Spleen (tissue), 7 donors: ENCODE data around the gene PACSIN1.

Experiments
- CTCF ChIP-seq, 11 experiments: fragments of 200-600 bp in 7 of 11; fragments of 450-650 bp in 4 of 11; sonication (generic) in 4 of 11; IDR thresholded peaks in 8 of 11; conservative IDR thresholded peaks in 3 of 11; 1 replicate in 7 of 11; 2 replicates in 4 of 11; pipeline versions ENCODE4 v1.4.0 to v1.8.0; 2016 to 2021; ENCODE audit warnings: antibody characterized with exemption in 11 of 11, inconsistent platforms in 4 of 11, mild to moderate bottlenecking in 1 of 11
- POLR2A ChIP-seq, 3 donors: fragments of 450-650 bp; IDR thresholded peaks; one replicate each; pipeline ENCODE4 v1.5.1; 2017; ENCODE audit warnings: antibody characterized with exemption in 3 of 3, mild to moderate bottlenecking in 1 of 3
- POLR2AphosphoS5 ChIP-seq, 3 donors: sonication (generic); formaldehyde crosslinking; IDR thresholded peaks; one replicate each; pipeline ENCODE4 v1.5.1; 2017; ENCODE audit warnings: antibody characterized with exemption in 3 of 3
- donor health status: DM: no; HTN: no; CAD: no; lungs with moderate emphysema.
- donor health status: DM: no; HTN: no; CAD: no.
- donor health status: DM: no; HTN: no; CAD: no.

DNA sequence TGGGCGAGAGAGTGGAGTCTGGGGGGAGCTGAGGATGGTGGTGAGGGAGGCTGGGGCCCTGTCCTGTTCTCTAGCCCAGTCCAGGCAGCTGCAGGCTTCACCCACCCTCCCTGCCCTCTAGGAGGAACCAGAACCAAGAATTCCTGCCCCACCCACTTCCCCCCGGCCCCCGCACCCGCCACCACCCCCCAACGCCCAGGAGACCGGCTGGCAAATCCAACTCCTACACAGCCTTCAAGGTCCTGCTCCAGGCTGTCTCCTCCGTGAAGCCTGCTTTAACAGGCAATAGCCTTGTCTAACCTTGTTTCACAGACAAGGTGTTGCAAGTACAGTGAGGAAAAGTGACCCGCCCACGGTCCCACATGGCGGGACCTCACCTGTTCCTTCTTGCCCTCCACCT lies 87.9 kb downstream of the PACSIN1 start:
- TF ChIP-seq POLR2AphosphoS5 (IDR thresholded peaks at IDR 0.05) (no peak), CTCF (IDR thresholded peaks at IDR 0.05 in 8 of 11, conservative IDR thresholded peaks at IDR 0.05 in 3 of 11) (no peak), POLR2A (IDR thresholded peaks at IDR 0.05) (no peak)
